DOHH2 (cell line): ENCODE results near the gene FLCN.
A peak's percentile ranks its signal among the peaks of the same experiment; 100 is the strongest.

Experiments used
- H3F3A ChIP-seq: fragments of 200-600 bp; sonication (generic), shearing (Covaris generic); 2 replicates; pipeline ENCODE4 v1.6.0; 2016; ENCODE audit warnings: antibody characterized with exemption, mild to moderate bottlenecking; ENCODE audit not compliant: control insufficient read depth, insufficient read depth
- H3K27ac ChIP-seq: fragments of 200-600 bp; sonication (generic); 2 replicates; pipeline ENCODE4 v1.5.1; 2014; ENCODE audit warnings: low read depth, mild to moderate bottlenecking, low read length, moderate library complexity
- H3K27me3 ChIP-seq: fragments of 200-600 bp; sonication (generic); 2 replicates; pipeline ENCODE4 v1.6.1; 2014; ENCODE audit warnings: mild to moderate bottlenecking, low read length, mixed read lengths; ENCODE audit not compliant: control insufficient read depth
- H3K36me3 ChIP-seq: fragments of 200-600 bp; sonication (generic); 2 replicates; pipeline ENCODE4 v1.6.1; 2014; ENCODE audit warnings: mild to moderate bottlenecking, low read length, moderate library complexity, mixed read lengths; ENCODE audit not compliant: control insufficient read depth
- H3K4me1 ChIP-seq: fragments of 200-600 bp; sonication (generic); 2 replicates; pipeline ENCODE4 v1.6.1; 2014; ENCODE audit warnings: mild to moderate bottlenecking, low read length, mixed read lengths; ENCODE audit not compliant: control insufficient read depth
- H3K4me2 ChIP-seq: fragments of 200-600 bp; sonication (generic); 2 replicates; pipeline ENCODE4 v1.6.0; 2014; ENCODE audit warnings: mild to moderate bottlenecking, low read length, moderate library complexity
- H3K4me3 ChIP-seq: fragments of 200-600 bp; sonication (generic); 2 replicates; pipeline ENCODE4 v1.5.1; 2014; ENCODE audit warnings: mild to moderate bottlenecking, low read length, mixed read lengths
- H3K79me2 ChIP-seq: fragments of 200-600 bp; sonication (generic); 2 replicates; pipeline ENCODE4 v1.6.1; 2014; ENCODE audit warnings: mild to moderate bottlenecking, low read length, mixed read lengths; ENCODE audit not compliant: control insufficient read depth
- H3K9me2 ChIP-seq: fragments of 200-600 bp; sonication (generic); replicated peaks from 2 replicates; pipeline ENCODE4 v1.6.1; 2014; ENCODE audit warnings: mild to moderate bottlenecking, low read length, mixed read lengths; ENCODE audit not compliant: control insufficient read depth
- H3K9me3 ChIP-seq: fragments of 200-600 bp; sonication (generic); 2 replicates; pipeline ENCODE4 v1.6.1; 2014; ENCODE audit warnings: antibody characterized with exemption, low read length, mixed read lengths; ENCODE audit not compliant: control insufficient read depth, insufficient read depth
- H4K20me1 ChIP-seq: fragments of 200-600 bp; sonication (generic); 2 replicates; pipeline ENCODE4 v1.6.0; 2014; ENCODE audit warnings: low read depth, mild to moderate bottlenecking, antibody characterized with exemption, low read length, moderate library complexity; ENCODE audit not compliant: control insufficient read depth, insufficient read depth
- CTCF ChIP-seq: fragments of 200-600 bp; sonication (generic); IDR thresholded peaks from one replicate; pipeline ENCODE4 v1.5.1; 2014; ENCODE audit warnings: antibody characterized with exemption, mild to moderate bottlenecking, low read depth, low read length; ENCODE audit not compliant: poor library complexity, severe bottlenecking
- EZH2phosphoT487 ChIP-seq: fragments of 200-600 bp; sonication (generic); IDR thresholded peaks from 2 replicates; pipeline ENCODE4 v1.6.1; 2017; ENCODE audit warnings: borderline replicate concordance, mild to moderate bottlenecking, antibody characterized with exemption, low read length, moderate library complexity, mixed read lengths

Gene FLCN

GRCh38 chr17:17220529-17220928, 16.4 kb downstream of the FLCN start:
- TF ChIP-seq EZH2phosphoT487: no peak
- no peak overlapping the region for H3K27ac ChIP-seq
- no peaks in the 10 kb centered on the region for H3K4me1 ChIP-seq

DNA sequence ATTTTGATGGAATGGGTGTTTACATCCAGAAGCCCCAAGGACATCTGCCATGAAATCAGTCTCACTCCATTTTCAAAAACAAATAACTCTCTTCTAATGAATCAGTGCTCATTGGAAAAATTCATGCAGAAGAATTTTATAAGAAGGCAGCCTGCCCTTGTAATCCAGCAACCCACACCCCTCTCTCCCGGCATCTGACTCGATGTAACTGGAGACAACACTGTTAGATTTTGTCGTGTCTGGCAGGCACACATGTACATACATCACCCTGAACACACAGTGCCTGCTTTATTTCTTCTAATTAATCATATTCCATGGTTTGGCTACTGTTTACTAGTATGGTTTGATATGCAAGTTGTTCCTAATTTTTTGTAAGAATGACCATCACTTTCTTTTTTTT, 19.0 kb downstream of the FLCN start:
- H3K4me1 ChIP-seq: no peaks in the 10 kb centered on the region

More at GRCh38 chr17:17220529-17220928, 16.4 kb downstream of the FLCN start:
- Histone ChIP-seq H3K27me3 (no peaks in the 10 kb centered on the region), H3K4me2 (no peak overlapping the region), H3K79me2 (no peaks in the 10 kb centered on the region), H3K4me3 (no peak overlapping the region), H3K9me3 (no peaks in the 10 kb centered on the region), H3K36me3 (peaks cover 29% of the 10 kb centered on the region), H4K20me1 (no peaks in the 10 kb centered on the region), H3K9me2 (no peaks in the 10 kb centered on the region), H3F3A (no peaks in the 10 kb centered on the region)

GRCh38 chr17:17216776-17217175, 20.2 kb downstream of the FLCN start:
- Histone ChIP-seq H3K4me1 (no peaks in the 10 kb centered on the region), H3K27ac (no peak overlapping the region), H3K79me2 (no peaks in the 10 kb centered on the region), H3K9me2 (no peaks in the 10 kb centered on the region), H3K27me3 (no peaks in the 10 kb centered on the region), H3K4me2 (no peak overlapping the region), H4K20me1 (no peaks in the 10 kb centered on the region), H3K36me3 (peaks cover 9% of the 10 kb centered on the region; the same call in 1 of the 2 replicates), H3F3A (no peaks in the 10 kb centered on the region), H3K4me3 (no peak overlapping the region), H3K9me3 (no peaks in the 10 kb centered on the region)
- TF ChIP-seq CTCF (peak; percentile 9), EZH2phosphoT487 (no peak)

More for the DNA sequence above, 19.0 kb downstream of the FLCN start:
- Histone ChIP-seq H4K20me1 (no peaks in the 10 kb centered on the region), H3K79me2 (no peaks in the 10 kb centered on the region), H3K4me2 (no peak overlapping the region), H3K27ac (no peak overlapping the region), H3K9me2 (no peaks in the 10 kb centered on the region), H3K36me3 (peaks cover 9% of the 10 kb centered on the region; the same call in 1 of the 2 replicates), H3K4me3 (no peak overlapping the region), H3F3A (no peaks in the 10 kb centered on the region), H3K9me3 (no peaks in the 10 kb centered on the region), H3K27me3 (no peaks in the 10 kb centered on the region)
- TF ChIP-seq EZH2phosphoT487 (no peak), CTCF (no peak)

DNA sequence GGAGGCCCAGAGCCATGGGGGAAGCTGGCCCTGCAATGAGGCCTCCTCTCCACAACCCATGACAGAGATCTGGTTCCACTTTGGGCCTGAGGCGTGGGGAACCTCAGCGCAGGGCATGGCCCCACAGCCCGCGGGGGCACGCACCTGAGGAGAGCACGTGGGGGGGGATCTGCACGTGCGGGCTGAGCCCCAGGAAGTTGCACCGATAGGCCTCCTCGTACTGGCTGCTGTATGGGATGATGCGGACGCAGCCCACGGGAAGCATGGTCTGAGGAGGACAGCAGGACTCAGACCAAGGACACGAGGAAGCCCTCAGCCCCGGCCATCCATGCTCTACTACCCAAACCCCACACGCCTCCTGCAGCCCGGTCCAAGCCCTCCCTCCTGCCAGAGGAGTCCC, 20.7 kb downstream of the FLCN start:
- Histone ChIP-seq H3K9me3 (no peaks in the 10 kb centered on the region), H4K20me1 (no peaks in the 10 kb centered on the region), H3K4me1 (no peaks in the 10 kb centered on the region), H3K4me2 (no peak overlapping the region), H3K36me3 (peaks cover 9% of the 10 kb centered on the region; the same call in 1 of the 2 replicates), H3K27ac (no peak overlapping the region), H3K79me2 (no peaks in the 10 kb centered on the region), H3K4me3 (no peak overlapping the region), H3K27me3 (no peaks in the 10 kb centered on the region), H3F3A (no peaks in the 10 kb centered on the region), H3K9me2 (no peaks in the 10 kb centered on the region)
- TF ChIP-seq EZH2phosphoT487 (no peak), CTCF (no peak)
